Measurements from ENCODE around the gene MPZ.
"Not testable (repeated sequence)": the region's sequence is repeated elsewhere in the genome, so short reads cannot be mapped to it uniquely, and the experiment has no call there.

Gene MPZ

DNA sequence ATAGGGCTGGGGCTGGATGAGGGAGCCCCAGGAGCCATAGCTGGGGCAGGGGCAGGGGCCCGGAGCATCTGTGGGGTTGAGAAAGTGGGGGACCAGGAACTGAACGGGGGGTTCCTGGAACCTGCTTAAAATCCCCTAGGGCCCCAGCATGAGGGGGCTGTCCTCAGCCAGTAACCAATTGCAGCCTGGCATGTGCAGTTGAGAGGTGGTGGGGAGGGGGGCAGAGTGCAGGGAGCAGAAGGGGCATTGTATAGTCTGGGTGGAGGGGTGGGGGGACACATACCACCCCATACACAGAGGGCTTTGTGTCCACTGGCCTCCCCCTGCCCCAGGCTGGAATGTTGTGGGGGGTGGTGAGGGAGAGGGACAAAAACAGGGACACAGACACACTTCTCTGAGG lies at the start of gene MPZ:
TSS of gene MPZ (minus strand) at position 101 of the 400 bp plus-strand sequence. CDS start at position 38, 63 bp downstream.
- no peak for DNase-seq (ENCODE audit: low spot score)

DNA sequence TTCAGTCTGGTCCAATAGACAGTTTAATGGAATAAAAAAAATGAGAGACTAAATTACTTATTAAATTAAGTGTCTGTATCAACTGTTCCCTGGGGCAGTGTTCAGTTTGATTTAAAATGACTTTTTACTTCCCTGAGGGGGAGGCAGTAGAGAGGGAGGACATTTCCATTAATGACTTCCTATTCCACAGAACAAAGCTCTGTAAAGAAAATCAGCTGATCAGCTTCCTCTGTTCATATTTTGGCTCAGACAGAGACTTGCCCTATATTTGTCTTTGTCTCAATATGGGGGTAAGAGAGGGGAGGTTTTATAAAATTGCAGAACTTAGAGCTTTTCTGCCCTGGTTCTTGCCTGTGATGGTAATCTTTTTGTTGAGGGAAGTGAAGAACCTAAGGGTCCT lies 49.5 kb upstream of the MPZ start:
- DNase-seq (ENCODE audit: low spot score), result no peak

DNA sequence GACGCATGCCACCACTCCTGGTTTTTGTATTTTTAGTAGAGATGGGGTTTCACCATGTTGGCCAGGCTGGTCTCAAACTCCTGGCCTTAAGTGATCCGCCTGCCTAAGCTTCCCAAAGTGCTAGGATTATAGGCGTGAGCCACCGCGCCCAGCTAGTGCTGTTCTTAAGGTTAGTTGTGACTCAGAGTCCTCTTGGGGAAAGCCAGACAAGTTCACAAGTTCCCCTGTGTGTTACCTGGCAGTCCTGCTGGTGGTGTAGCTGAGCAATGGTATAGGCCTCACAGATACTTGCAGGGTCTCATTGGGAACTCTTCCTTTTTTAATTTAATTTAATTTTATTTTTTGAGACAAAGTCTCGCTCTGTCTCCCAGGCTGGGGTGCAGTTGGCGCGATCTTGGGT lies 47.3 kb upstream of the MPZ start:
- DNase-seq (ENCODE audit: low spot score), result no peak

- no peak for DNase-seq (ENCODE audit: low spot score)
Observed at GRCh38 chr1:161351482-161351881, 41.7 kb upstream of the MPZ start.

DNA sequence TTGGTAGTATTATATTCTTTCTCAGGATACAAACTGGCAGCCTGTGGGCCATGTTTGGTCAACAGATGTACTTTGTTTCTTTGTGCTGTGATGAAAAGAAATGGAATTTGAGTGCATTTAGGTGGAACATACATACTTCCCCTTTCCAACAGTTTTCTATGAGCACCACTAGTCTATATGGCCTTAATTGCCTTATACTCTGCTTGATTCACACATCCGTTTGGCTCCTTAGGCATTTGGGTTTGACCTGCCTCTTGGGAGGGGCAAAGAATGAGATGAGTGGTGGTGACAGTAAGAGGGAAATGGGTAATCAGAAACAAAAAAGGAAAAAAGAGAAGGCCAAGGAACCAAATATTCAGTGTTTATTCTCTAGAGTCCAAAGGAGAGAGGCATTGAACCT lies 40.9 kb upstream of the MPZ start:
- no peak for DNase-seq (ENCODE audit: low spot score)

- no peak for DNase-seq (ENCODE audit: low spot score)
Observed at GRCh38 chr1:161342821-161343220, 33.1 kb upstream of the MPZ start.

- DNase-seq (ENCODE audit: low spot score), result no peak
Observed at GRCh38 chr1:161342177-161342576, 32.4 kb upstream of the MPZ start.

GRCh38 chr1:161335796-161336195 lies 26.0 kb upstream of the MPZ start:
- DNase-seq (ENCODE audit: low spot score), result no peak

DNA sequence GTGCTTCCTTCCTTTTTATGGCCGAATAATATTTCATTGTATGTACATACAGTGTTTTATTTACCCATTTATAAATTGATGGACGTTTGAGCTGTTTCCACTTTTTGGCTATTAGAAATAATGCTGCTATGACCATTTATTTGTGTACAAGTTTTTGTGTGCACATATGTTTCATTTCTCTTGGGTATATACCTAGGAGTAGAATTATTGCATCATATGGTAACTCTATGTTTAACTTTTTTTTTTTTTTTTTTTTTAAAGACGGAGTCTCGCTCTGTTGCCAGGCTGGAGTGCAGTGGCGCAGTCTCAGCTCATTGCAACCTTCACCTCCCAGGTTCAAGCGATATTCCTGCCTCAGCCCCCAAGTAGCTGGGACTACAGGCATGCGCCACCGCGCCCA lies 23.4 kb upstream of the MPZ start:
- no peak for DNase-seq (ENCODE audit: low spot score)

GRCh38 chr1:161330346-161330745 lies 20.6 kb upstream of the MPZ start:
- DNase-seq (ENCODE audit: low spot score), result no peak

DNA sequence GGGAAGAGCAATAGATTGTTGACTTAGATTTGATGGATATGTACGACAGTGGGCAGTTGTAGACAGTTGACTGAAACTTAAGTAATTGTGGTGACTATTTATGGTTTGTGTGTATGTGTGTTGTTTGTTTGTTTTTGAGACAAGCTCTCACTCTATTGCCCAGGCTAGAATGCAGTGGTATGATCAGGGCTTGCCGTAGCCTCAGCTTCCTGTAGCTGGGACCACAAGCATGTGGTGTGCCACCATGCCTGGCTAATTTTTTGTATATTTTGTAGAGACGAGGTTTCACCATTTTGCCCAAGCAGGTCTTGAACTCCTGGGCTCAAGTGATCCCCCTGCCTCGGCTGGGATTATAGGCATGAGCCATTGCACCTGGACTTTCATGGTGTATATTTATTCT lies 14.3 kb upstream of the MPZ start:
- no peak for DNase-seq (ENCODE audit: low spot score)

GRCh38 chr1:161315841-161316674 lies 6.3 kb upstream of the MPZ start:
- not testable (repeated sequence) for DNase-seq (ENCODE audit: low spot score)

GRCh38 chr1:161314201-161314981 lies 4.6 kb upstream of the MPZ start, which contains the start of gene SDHC:
TSS of gene SDHC (plus strand) at chr1:161314381. CDS start at chr1:161314406, 25 bp downstream.
- DNase-seq (ENCODE audit: low spot score), result peak; percentile 94

DNA sequence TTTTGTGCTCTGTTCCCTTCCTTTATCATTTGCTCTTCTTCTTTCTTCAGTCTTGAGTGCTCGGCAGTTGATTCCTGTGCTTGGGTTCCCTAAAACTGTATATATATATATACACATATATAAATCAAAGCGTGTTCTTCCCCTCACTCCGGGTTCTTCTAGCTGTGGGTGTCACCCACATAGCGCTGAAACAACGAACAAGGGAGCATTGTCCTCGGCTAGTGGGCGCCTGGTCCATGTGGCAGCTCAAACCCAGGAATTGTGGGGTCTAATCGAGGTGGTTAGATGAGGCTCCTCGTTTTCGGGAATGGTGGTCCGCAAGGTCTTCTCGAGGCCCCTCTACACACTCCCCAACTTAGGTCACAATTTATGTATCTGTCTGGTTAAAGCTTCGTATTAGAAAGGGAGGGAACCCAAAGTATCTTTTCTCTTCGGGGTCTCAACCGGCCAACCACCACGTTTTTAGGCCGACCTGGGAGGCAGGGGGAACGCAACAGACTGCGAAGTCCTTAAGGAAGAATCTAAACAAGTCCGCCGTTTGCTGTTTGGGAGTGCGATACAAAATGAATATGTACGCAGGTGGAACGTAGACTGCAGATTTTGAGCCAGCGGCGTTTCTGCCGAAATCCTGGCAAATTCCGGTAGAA lies 3.9 kb upstream of the MPZ start:
- no peak for DNase-seq (ENCODE audit: low spot score)

GRCh38 chr1:161311595-161312181 lies 1.9 kb upstream of the MPZ start:
- no peak for DNase-seq (ENCODE audit: low spot score)

GRCh38 chr1:161307892-161308638 lies 1.7 kb downstream of the MPZ start:
- no peak for DNase-seq (ENCODE audit: low spot score)

DNA sequence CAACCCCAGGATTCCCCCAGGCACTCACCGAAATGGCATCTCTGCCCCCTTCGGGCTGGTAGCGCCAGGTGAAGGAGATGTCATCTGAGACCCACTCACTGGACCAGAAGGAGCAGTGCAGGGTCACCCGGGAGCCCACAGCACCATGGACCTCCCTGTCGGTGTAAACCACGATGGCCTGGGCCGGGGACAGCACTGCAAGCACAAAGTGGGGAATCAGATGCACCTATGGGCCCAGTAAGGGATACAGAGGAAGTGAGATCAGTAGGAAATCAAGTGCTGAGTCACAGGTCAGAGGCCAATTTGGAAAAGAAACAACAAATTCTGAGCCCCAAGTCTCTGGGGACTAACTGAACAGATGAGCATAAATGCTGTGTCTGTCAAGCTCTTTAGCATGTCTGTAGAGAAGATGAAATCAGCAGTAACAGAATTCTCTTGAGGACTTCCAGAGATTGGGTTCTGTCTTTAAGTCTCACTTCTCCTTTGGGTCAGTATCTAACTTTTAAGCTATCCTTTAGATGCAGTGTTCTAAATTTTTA lies 2.5 kb downstream of the MPZ start:
- no peak for DNase-seq (ENCODE audit: low spot score)

DNA sequence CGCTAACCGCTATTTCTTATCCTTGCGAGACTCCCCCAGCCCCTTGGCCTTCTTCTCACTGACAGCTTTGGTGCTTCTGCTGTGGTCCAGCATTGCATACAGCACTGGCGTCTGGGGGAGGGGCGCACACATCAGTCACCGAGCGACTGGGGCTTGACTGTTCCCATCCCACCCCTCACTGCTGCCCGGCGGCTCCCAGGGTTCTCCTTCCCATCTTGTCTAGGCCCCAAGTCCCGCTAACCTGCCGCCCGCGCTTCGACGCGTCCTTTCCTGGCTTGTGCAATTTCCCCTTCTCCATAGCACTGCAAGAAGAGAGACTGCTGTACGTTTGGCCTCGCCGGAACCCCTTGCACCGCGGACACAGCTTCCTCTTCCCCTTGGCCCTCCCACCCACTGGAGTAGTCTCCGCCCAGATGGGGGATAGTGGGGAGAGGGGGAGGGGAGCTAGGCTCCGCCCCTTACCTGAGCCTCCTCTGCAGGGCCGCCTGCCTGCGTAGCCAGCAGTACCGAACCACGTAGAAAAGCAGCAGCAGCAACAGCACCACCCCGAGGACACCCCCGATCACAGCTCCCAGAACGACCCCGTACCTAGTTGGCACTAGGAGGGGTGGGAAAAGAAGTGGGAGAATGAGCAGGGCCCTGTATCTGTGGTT lies 3.8 kb downstream of the MPZ start:
- DNase-seq (ENCODE audit: low spot score), result peak; percentile 80

DNA sequence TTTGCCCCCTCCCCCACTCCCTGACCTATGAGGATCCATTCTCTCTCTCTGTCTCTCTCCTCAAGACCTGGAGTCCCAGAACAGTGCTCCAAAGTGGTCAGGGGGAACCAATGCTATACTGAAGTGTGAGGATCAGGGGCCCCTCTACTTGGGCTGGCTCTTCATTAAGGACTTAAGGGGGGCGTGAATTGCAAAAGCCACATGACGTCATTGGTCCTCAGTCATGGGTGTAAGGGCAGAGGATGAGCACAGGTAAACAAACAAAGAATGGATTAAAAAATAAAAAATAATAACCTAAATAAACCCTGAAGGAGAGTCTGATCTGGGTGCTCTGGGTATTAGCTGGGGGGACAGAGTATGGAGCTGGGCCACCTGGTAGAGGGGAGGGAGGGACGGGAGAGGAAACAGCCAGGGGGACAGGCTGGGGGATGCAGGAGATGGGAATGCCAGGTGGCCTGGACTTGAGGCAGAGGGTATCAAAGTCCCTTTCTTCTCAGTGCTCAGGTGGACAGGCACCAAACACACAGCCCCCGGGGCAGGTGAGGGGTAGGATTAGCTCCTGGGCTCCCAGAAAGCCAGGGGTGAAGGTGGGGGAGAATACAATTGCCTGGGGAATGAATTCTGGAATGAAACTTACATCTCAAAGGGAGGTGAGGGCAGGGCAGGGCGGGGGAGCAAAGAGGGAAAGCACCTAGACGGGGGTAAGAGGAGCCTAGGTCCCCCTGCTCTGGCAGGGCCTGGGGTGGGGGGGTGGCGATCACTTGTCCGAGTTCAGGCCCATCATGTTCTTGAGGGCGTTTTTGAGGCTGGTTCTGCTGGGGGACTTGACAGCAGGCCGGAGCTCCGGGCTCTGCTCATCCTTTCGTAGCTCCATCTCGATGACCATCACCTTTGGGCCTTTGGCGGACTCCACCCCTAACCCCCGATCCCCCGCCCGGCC lies 4.6 kb downstream of the MPZ start:
- DNase-seq (ENCODE audit: low spot score), result no peak

DNA sequence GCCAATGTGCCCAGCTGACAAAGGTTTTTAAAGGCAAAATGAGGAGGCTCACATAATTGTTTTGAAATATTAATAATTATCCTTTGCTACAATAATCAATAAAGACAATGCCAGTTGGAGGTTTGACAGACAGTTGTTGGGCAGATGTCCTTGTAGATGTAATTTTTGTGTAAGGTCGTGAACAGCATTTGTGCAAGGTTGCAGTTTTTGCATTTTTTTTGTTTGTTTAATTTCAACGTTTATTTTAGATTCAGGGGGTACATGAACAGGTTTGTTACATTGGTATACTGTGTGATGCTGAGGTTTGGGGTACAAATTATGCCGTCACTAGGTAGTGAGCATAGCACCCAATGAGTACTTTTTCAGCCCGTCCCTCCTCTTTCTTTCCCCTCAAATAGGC lies 9.3 kb downstream of the MPZ start:
- DNase-seq (ENCODE audit: low spot score), result no peak
